Endothelial cell of hepatic sinusoid (primary cell): ENCODE results near the gene CNOT2.

Experiments
- in situ Hi-C: cut with HindIII; loops from 2 replicates; pipeline ENCODE4 v1.10.0; 2017; ENCODE audit warnings: low sequenced_read_pairs

The CNOT2 gene

GRCh38 chr12:70403826-70404225 lies 160.6 kb downstream of the CNOT2 start:
- in situ Hi-C loops = no loop called here
